Ovary (tissue), 9 donors: Measurements from ENCODE around the gene MAP7D1. TPM values are rescaled to one million over a fixed set of nuclear protein-coding genes. Genes with fewer than 3 reads are reported as not detected.

Experiments
- DNase-seq, 5 donors: peaks; one replicate each; pipeline ENCODE4 v3.0.0-alpha.2; 2019 to 2020
- H3K27ac ChIP-seq, 2 donors: fragments of 200-600 bp; one replicate each; pipeline versions ENCODE4 v1.5.1 to v1.8.0; 2019 to 2022
- H3K27me3 ChIP-seq: fragments of 200-600 bp; one replicate; pipeline ENCODE4 v1.8.0; 2022
- H3K36me3 ChIP-seq: fragments of 200-600 bp; sonication (generic); one replicate; pipeline ENCODE4 v1.5.1; 2019
- H3K4me1 ChIP-seq: one replicate; pipeline ENCODE4 v1.8.1; 2013; ENCODE audit warnings: mild to moderate bottlenecking, moderate library complexity; ENCODE audit not compliant: insufficient read depth
- H3K4me3 ChIP-seq: fragments of 200-600 bp; sonication (generic); one replicate; pipeline ENCODE4 v1.5.1; 2017
- H3K9me3 ChIP-seq, 2 donors: fragments of 200-600 bp in 1 of 2; sonication (generic) in 1 of 2; one replicate each; pipeline versions ENCODE4 v1.5.1 to v1.8.1; 2013 to 2019; ENCODE audit warnings: mild to moderate bottlenecking in 1 of 2, moderate library complexity in 1 of 2
- CTCF ChIP-seq, 3 donors: fragments of 450-650 bp in 2 of 3; fragments of 200-600 bp in 1 of 3; IDR thresholded peaks; one replicate each; pipeline versions ENCODE4 v1.5.1 to v1.8.0; 2016 to 2022; ENCODE audit warnings: antibody characterized with exemption in 3 of 3, mild to moderate bottlenecking in 1 of 3
- EP300 ChIP-seq: sonication (generic); formaldehyde crosslinking; IDR thresholded peaks from one replicate; pipeline ENCODE4 v1.6.1; 2017; ENCODE audit warnings: antibody characterized with exemption
- POLR2A ChIP-seq: fragments of 450-650 bp; IDR thresholded peaks from one replicate; pipeline ENCODE4 v1.6.1; 2017; ENCODE audit warnings: antibody characterized with exemption, mild to moderate bottlenecking, moderate library complexity
- WGBS, 3 donors: extraction: QIAGEN DNeasy Blood & Tissue Kit in 1 of 3; methylation state at CpG; one replicate each; pipeline versions ENCODE4 v1.1.5 to v1.1.7; 2013 to 2017; 5-methylcytosine and 5-hydroxymethylcytosine counted together
- intact Hi-C, 4 donors: fragments of 100-400 bp; cut with DNase I; formaldehyde crosslinking; loops; one replicate each; pipeline versions ENCODE4 v1.11.0 to v1.15.1; 2022 to 2023
- polyA plus RNA-seq, 2 donors: library from polyadenylated mRNA; stranded (reverse); fragments of 200-250 nt in 1 of 2; fragments of 350-450 nt in 1 of 2; fragmentation: Illumina TruSeq in 1 of 2; extraction: RNeasy Lipid Tissue Mini Kit (QIAGEN cat#74804) in 1 of 2; gene quantifications; one replicate each; pipeline ENCODE4 v1.2.3, GENCODE V29; 2013 to 2014
- total RNA-seq, 7 donors: library from RNA; depleted of rRNA in 2 of 7; stranded (reverse); fragments of >200 nt in 2 of 7; fragmentation: NEBNext Ultra II Directional in 3 of 7; extraction: Animal tissue kit (Norgen Biotek cat#: 25700) in 3 of 7; gene quantifications; one replicate each; pipeline versions ENCODE4 v1.1.0 to v1.2.4, GENCODE V29; 2016 to 2023
- donor health status: DM: no; HTN: no; CAD: no; lungs with moderate emphysema.
- donor health status: DM: no; HTN: no; CAD: no.
- donor health status: Bipolar disorder and iron deficiency.
- donor health status: DM: yes; HTN: yes; CAD: no.
- donor health status: DM: no; HTN: no; CAD: no.
- donor health status: DM: yes; HTN: yes; CAD: no.

MAP7D1 gene
- total and polyA plus RNA-seq, 9 donors: 31.4 to 99.1 (median 64.1) TPM

GRCh38 chr1:36207339-36207738 lies 51.4 kb downstream of the MAP7D1 start:
- Histone ChIP-seq H3K27me3 (no peaks in the 10 kb centered on the region), H3K4me3 (no peak overlapping the region), H3K9me3 (no peaks in the 10 kb centered on the region), H3K36me3 (no peaks in the 10 kb centered on the region), H3K4me1 (peaks cover 17% of the 10 kb centered on the region), H3K27ac (no peak overlapping the region)
- intact Hi-C loops: no loop called here
- 42 to 54% (median 44%) methylated on average over 6 of the region's 6 CpGs for WGBS, 3 donors
- DNase-seq: peak in 2 of 5 donors; percentile 29 to 55
- TF ChIP-seq POLR2A (no peak), CTCF (IDR thresholded peaks at IDR 0.05) (no peak), EP300 (no peak)

- H3K36me3 ChIP-seq: no peaks in the 10 kb centered on the region
- intact Hi-C loops: no loop called here
- no peak overlapping the region for H3K27ac ChIP-seq
- H3K4me1 ChIP-seq: peaks cover 10% of the 10 kb centered on the region
- 69 to 76% (median 70%) methylated on average over 6 of the region's 6 CpGs for WGBS, 3 donors
- no peaks in the 10 kb centered on the region for H3K9me3 ChIP-seq
- no peak for DNase-seq
- TF ChIP-seq EP300 (no peak), POLR2A (no peak), CTCF (IDR thresholded peaks at IDR 0.05) (no peak)
- H3K27me3 ChIP-seq: no peaks in the 10 kb centered on the region
- no peak overlapping the region for H3K4me3 ChIP-seq
Measured at GRCh38 chr1:36208978-36209703, 53.2 kb downstream of the MAP7D1 start.

- Histone ChIP-seq H3K4me3 (no peak overlapping the region), H3K36me3 (no peaks in the 10 kb centered on the region), H3K27ac (no peak overlapping the region), H3K27me3 (no peaks in the 10 kb centered on the region), H3K4me1 (peaks cover 6% of the 10 kb centered on the region), H3K9me3 (no peaks in the 10 kb centered on the region)
- intact Hi-C loops: no loop called here
- no peak for DNase-seq
- WGBS, 3 donors: 83 to 90% (median 87%) methylated on average over 3 of the region's 3 CpGs
- TF ChIP-seq CTCF (IDR thresholded peaks at IDR 0.05): no peak
- TF ChIP-seq EP300: no peak
- no peak for TF ChIP-seq POLR2A
Measured at GRCh38 chr1:36211307-36211706, 55.3 kb downstream of the MAP7D1 start.

- Histone ChIP-seq H3K36me3 (no peaks in the 10 kb centered on the region), H3K4me3 (no peak overlapping the region), H3K9me3 (no peaks in the 10 kb centered on the region), H3K27ac (no peak overlapping the region), H3K27me3 (no peaks in the 10 kb centered on the region), H3K4me1 (peaks cover 5% of the 10 kb centered on the region)
- intact Hi-C loops: no loop called here
- TF ChIP-seq POLR2A (no peak), CTCF (IDR thresholded peaks at IDR 0.05) (no peak), EP300 (no peak)
- no peak for DNase-seq
- 68 to 80% (median 75%) methylated on average over 2 of the region's 2 CpGs for WGBS, 3 donors
Measured at GRCh38 chr1:36211841-36212240, 55.9 kb downstream of the MAP7D1 start.
